Esophagus squamous epithelium (tissue), 5 donors: ENCODE data around the gene SLC7A5. TPM values are rescaled to one million over a fixed set of nuclear protein-coding genes. Genes with fewer than 3 reads are reported as not detected.

Source experiments
- DNase-seq: peaks from one replicate; lab custom pipeline; 2025; lab: John Stamatoyannopoulos, UW
- H3K27ac ChIP-seq, 4 donors: fragments of 200-600 bp; sonication (generic); one replicate each; pipeline ENCODE4 v1.5.1; 2016 to 2019; ENCODE audit warnings: mild to moderate bottlenecking in 1 of 4
- H3K27me3 ChIP-seq, 4 donors: fragments of 200-600 bp; sonication (generic); 1 replicate in 3 of 4; 2 replicates in 1 of 4; pipeline versions ENCODE4 v1.5.1 to v1.6.0; 2017 to 2021; ENCODE audit warnings: antibody characterized with exemption in 1 of 4
- H3K36me3 ChIP-seq, 3 donors: fragments of 200-600 bp; sonication (generic); one replicate each; pipeline ENCODE4 v1.5.1; 2016 to 2019
- H3K4me1 ChIP-seq, 3 donors: fragments of 200-600 bp; sonication (generic); one replicate each; pipeline ENCODE4 v1.5.1; 2017 to 2019
- H3K4me3 ChIP-seq, 4 donors: fragments of 200-600 bp; sonication (generic); 1 replicate in 3 of 4; 2 replicates in 1 of 4; pipeline ENCODE4 v1.5.1; 2016 to 2019; ENCODE audit warnings: mild to moderate bottlenecking in 2 of 4, moderate library complexity in 1 of 4
- H3K9me3 ChIP-seq, 3 donors: fragments of 200-600 bp; sonication (generic); one replicate each; pipeline ENCODE4 v1.5.1; 2016 to 2019
- CTCF ChIP-seq, 6 experiments: fragments of 450-650 bp in 4 of 6; fragments of 200-600 bp in 2 of 6; sonication (generic) in 2 of 6; IDR thresholded peaks; one replicate each; pipeline ENCODE4 v1.5.1; 2016 to 2019; ENCODE audit warnings: antibody characterized with exemption in 6 of 6, mild to moderate bottlenecking in 4 of 6, moderate library complexity in 4 of 6
- POLR2A ChIP-seq, 4 donors: fragments of 450-650 bp; IDR thresholded peaks; one replicate each; pipeline ENCODE4 v1.6.1; 2017; ENCODE audit warnings: antibody characterized with exemption in 4 of 4, mild to moderate bottlenecking in 4 of 4, moderate library complexity in 3 of 4
- WGBS, 2 donors: methylation state at CpG; one replicate each; pipeline ENCODE4 v1.1.5; 2018; 5-methylcytosine and 5-hydroxymethylcytosine counted together
- intact Hi-C: fragments of 100-400 bp; cut with DNase I; formaldehyde crosslinking; loops from one replicate; pipeline ENCODE4 v1.15.0; 2022
- total RNA-seq, 4 donors: library from RNA; depleted of rRNA; stranded (reverse); fragments of >200 nt; gene quantifications; one replicate each; pipeline ENCODE4 v1.1.0, GENCODE V29; 2016
- donor health status: DM: yes; HTN: yes; CAD: no.

SLC7A5 gene
- total RNA-seq, 4 donors from 2014 or later, result 75.3 to 179 (median 145) TPM

GRCh38 chr16:87844120-87844733, 25.1 kb downstream of the SLC7A5 start:
- DNase-seq, result no peak
- intact Hi-C loops, result no loop called here
- H3K4me1 ChIP-seq, result peaks cover 25 to 100% (median 67%) of the 10 kb centered on the region in 3 donors
- H3K27me3 ChIP-seq, result peaks cover 0 to 28% (median 0%) of the 10 kb centered on the region in 4 donors
- TF ChIP-seq CTCF (IDR thresholded peaks at IDR 0.05), result no peak
- no peak for TF ChIP-seq POLR2A (IDR thresholded peaks at IDR 0.05)
- H3K9me3 ChIP-seq, result no peaks in the 10 kb centered on the region
- peak overlapping the region in 2 of 4 donors; percentile 9 to 14 for H3K4me3 ChIP-seq
- peak overlapping the region; percentile 54 to 85 (median 69) for H3K27ac ChIP-seq
- WGBS, 2 donors, result 31% methylated on average over 13 of the region's 30 CpGs; no CpG with 5 or more reads in 1 of the 2 donors
- peaks cover 0 to 53% (median 3%) of the 10 kb centered on the region in 3 donors for H3K36me3 ChIP-seq

GRCh38 chr16:87843678-87844105, 25.6 kb downstream of the SLC7A5 start:
- H3K4me1 ChIP-seq, result peaks cover 24 to 100% (median 64%) of the 10 kb centered on the region in 3 donors
- no CpG with 5 or more reads among the region's 17 CpGs for WGBS, 2 donors

GRCh38 chr16:87842209-87842869, 27.0 kb downstream of the SLC7A5 start:
- 29 to 43% methylated on average over 9 to 12 of the region's 17 CpGs for WGBS, 2 donors
- no peak for DNase-seq
- Histone ChIP-seq H3K9me3 (no peaks in the 10 kb centered on the region), H3K4me1 (peaks cover 13 to 100% (median 57%) of the 10 kb centered on the region in 3 donors), H3K36me3 (peaks cover 3 to 54% (median 5%) of the 10 kb centered on the region in 3 donors), H3K27me3 (peaks cover 0 to 27% (median 0%) of the 10 kb centered on the region in 4 donors), H3K27ac (peak overlapping the region in 3 of 4 donors; percentile 72 to 85 (median 83)), H3K4me3 (no peak overlapping the region)
- TF ChIP-seq CTCF (IDR thresholded peaks at IDR 0.05) (no peak), POLR2A (IDR thresholded peaks at IDR 0.05) (no peak)
- intact Hi-C loops, result no loop called here

More at GRCh38 chr16:87843678-87844105, 25.6 kb downstream of the SLC7A5 start:
- Histone ChIP-seq H3K27me3 (peaks cover 0 to 28% (median 0%) of the 10 kb centered on the region in 4 donors), H3K36me3 (peaks cover 3 to 53% (median 3%) of the 10 kb centered on the region in 3 donors), H3K4me3 (peak overlapping the region in 1 of 4 donors; percentile 14), H3K9me3 (no peaks in the 10 kb centered on the region), H3K27ac (peak overlapping the region; percentile 54 to 85 (median 69))
- intact Hi-C loops, result no loop called here
- DNase-seq, result no peak
- no peak for TF ChIP-seq CTCF (IDR thresholded peaks at IDR 0.05)
- no peak for TF ChIP-seq POLR2A (IDR thresholded peaks at IDR 0.05)

GRCh38 chr16:87841340-87842208, 27.7 kb downstream of the SLC7A5 start:
- WGBS, 2 donors, result 52 to 86% methylated on average over 5 to 14 of the region's 22 CpGs
- peak overlapping the region; percentile 47 to 85 (median 78) for H3K27ac ChIP-seq
- no peak for TF ChIP-seq POLR2A (IDR thresholded peaks at IDR 0.05)
- TF ChIP-seq CTCF (IDR thresholded peaks at IDR 0.05), result no peak
- H3K27me3 ChIP-seq, result peaks cover 0 to 19% (median 0%) of the 10 kb centered on the region in 4 donors
- H3K9me3 ChIP-seq, result no peaks in the 10 kb centered on the region
- H3K4me1 ChIP-seq, result peaks cover 17 to 100% (median 57%) of the 10 kb centered on the region in 3 donors
- H3K4me3 ChIP-seq, result no peak overlapping the region
- DNase-seq, result no peak
- intact Hi-C loops, result no loop called here
- H3K36me3 ChIP-seq, result peaks cover 3 to 59% (median 5%) of the 10 kb centered on the region in 3 donors
